D721Med (cell line): ENCODE measurements around the gene SPATA46.

ENCODE experiments used
- DNase-seq: peaks from one replicate; pipeline ENCODE4 v3.0.0; 2011; ENCODE audit warnings: low spot score; ENCODE audit not compliant: insufficient read length
- FAIRE-seq: peaks from 2 replicates; lab custom pipeline; 2011; peaks lifted over from hg19 to GRCh38; lab: Jason Lieb, UNC
- TF ChIP-seq, protein P1 (sequence below): IDR thresholded peaks from 2 replicates; pipeline ENCODE4 v1.5.1; 2012; ENCODE audit warnings: mild to moderate bottlenecking, control low read depth; ENCODE audit not compliant: insufficient read depth; ENCODE audit errors: missing control alignments

Gene SPATA46

DNA sequence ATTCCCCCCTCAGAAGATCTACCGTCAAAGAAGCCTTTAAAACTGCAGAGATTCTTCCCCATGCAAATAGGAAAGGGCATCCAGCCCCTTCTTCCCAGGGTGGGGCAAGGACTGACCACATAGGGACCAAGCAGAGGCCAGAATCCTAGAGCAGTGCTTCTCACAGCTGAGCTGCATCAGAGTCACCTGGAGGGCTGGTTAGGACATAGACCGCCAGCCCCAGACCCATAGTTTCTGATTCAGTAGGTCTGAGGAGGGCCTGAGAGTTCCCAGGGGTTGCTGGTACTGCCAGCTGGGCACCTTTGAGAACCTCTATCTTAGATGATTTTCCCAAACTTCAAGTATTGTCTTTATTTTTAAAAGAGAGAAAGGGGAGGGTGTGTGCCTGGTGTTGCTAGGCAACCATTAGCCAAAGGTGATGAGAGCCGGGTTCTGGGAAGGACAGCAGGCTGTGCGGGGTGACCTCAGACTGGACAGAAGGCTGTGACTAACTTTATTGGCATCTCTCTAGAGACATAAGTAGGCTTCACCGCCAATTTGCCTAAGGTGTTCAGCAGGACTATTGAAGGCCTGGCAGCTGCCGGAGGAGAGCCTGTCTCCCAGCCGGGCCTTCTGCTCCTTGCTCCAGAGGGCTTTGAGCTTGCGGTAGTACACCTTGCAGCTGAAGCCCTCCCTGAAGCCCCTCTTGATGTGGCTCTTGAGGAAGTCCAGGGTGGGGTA lies 3.0 kb downstream of the SPATA46 start:
- DNase-seq = no peak
- FAIRE-seq = no peak
- TF ChIP-seq, protein P1, sequence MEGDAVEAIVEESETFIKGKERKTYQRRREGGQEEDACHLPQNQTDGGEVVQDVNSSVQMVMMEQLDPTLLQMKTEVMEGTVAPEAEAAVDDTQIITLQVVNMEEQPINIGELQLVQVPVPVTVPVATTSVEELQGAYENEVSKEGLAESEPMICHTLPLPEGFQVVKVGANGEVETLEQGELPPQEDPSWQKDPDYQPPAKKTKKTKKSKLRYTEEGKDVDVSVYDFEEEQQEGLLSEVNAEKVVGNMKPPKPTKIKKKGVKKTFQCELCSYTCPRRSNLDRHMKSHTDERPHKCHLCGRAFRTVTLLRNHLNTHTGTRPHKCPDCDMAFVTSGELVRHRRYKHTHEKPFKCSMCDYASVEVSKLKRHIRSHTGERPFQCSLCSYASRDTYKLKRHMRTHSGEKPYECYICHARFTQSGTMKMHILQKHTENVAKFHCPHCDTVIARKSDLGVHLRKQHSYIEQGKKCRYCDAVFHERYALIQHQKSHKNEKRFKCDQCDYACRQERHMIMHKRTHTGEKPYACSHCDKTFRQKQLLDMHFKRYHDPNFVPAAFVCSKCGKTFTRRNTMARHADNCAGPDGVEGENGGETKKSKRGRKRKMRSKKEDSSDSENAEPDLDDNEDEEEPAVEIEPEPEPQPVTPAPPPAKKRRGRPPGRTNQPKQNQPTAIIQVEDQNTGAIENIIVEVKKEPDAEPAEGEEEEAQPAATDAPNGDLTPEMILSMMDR = no peak

DNA sequence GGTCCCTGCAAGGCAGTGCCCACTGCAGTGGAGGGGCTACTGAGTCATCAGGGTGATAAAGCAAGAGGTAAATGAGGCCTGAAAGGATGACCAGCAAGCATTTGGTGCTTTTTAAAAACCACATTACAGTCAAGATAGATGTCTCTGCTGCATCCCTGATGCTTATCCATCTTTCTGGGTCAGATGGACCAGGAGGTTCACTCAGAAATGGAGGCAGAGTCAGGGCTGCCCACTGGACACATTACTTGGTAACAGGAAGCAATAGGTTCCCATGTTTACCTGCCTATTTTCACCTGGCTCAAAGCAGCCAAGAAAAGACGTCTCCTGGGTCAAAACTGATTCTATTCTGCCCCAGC lies 3.6 kb downstream of the SPATA46 start:
- TF ChIP-seq, protein P1 = no peak
- DNase-seq (no peak), FAIRE-seq (no peak)

DNA sequence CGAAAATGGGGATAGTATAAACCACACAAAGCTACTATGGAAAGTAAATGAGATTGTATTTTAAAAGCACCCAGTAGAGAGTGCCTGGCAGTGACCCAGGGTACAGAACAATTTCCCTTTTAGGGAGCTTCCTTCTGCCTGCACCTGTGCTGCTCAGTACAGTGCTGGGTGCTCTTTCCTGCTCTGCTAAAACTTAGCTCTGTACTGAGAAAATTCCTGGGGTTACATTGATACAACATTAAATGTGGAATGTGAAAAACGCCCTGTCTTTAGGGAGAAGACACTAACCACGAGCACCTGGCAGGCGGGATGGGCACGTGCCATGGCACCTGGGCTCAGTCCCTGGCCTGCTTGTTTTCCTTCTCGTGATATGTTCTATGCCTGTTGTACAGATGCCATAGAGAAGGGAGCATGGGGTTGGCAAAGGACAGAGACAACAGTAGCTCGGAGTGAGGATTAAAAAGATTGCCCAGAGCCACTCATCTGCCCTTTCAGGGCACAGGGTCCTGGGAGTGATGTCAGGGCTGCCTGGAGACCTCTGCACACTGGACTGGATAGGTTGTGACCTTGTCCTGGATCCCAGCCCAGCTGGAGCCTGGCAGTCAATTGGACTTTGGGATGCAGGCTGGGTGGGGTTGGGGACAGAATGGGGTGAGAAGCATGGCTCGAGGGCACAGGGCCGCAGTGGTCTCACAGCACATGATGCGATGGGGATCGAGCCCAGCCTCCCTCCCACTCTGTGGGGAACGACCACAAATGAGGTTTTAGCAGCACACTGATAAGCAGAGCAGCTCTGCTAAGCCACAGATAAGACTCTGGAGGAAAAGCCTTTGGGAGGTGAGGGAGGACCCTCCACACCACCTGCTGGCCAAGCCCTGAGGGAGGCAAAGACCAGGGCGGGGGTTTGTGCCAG lies 4.2 kb downstream of the SPATA46 start:
- FAIRE-seq (no peak), DNase-seq (no peak)
- TF ChIP-seq, protein P1 = no peak

DNA sequence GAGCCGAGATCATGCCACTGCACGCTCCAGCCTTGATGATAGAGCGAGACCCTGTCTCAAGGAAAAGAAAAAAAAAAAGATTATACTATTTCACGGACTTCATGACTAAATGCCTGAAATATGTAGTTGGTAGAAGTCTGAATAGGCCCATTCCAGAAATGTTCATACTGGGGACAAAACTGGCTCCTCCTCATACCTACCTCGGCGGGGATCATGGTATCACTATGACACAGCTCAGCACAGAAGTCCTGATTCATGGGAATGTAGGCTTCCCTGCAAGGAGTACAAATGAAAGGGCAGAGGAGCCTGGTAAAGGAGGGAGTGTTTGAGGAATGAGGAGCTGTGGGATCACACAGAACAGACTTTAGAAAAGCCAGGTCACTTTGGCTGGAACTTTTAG lies 5.0 kb downstream of the SPATA46 start:
- FAIRE-seq (no peak), DNase-seq (no peak)
- TF ChIP-seq, protein P1 = no peak

DNA sequence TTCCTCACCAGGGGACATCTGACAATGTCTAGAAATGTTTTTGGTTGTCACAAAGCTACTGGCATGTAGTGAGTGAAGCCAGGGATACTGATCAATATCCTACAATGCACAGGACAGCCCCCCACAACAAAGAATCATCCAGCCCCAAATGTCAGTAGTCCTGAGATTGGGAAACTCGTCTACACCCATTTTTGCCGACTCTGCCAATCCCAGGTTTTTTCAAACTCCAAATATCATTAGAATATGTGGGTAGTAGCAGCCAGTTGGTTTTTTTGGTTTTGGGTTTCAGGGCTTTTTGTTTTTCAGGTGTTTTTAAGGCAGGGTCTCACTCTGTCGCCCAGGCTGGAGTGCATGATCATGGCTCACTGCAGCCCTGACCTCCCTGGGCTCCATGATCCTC lies 5.9 kb downstream of the SPATA46 start:
- TF ChIP-seq, protein P1 = no peak
- DNase-seq (no peak), FAIRE-seq (no peak)

DNA sequence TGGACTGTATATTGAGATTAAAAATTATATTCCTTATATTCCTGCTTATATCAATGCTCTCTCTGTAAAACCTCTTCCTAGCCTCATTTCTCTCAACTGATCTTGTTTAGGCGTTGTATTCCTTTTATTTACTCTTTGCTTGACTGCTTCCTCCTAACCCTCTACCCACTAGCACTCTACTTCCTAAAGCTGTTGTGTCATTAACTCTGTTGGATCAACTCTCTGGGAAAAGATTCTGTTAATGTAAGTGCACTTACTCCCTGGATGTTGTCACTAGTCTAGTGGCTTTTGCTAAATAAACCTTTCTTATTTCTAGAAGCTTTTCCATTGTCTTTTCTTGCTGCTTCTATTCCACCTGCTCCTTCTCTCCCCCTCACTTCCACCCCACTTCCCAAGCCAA lies 6.5 kb downstream of the SPATA46 start:
- TF ChIP-seq, protein P1 = no peak
- no peak for DNase-seq
- FAIRE-seq = no peak
